Retinal pigment epithelial cell (primary cell): ENCODE results near the gene MID1.
"Not testable (repeated sequence)": the region's sequence is repeated elsewhere in the genome, so short reads cannot be mapped to it uniquely, and the experiment has no call there.

Experiments
- DNase-seq: peaks from one replicate; pipeline ENCODE4 v3.0.0-alpha.2; 2010; ENCODE audit warnings: low read depth
- H3K4me3 ChIP-seq: 2 replicates; pipeline ENCODE4 v1.5.1; 2011; ENCODE audit warnings: mild to moderate bottlenecking, low read length, control low read depth, moderate library complexity
- CTCF ChIP-seq: conservative IDR thresholded peaks from 2 replicates; pipeline ENCODE4 v1.5.1; 2011; ENCODE audit warnings: low read depth, low read length, control low read depth, inconsistent platforms

The MID1 gene

GRCh38 chrX:10607233-10607632 is 13.2 kb downstream of the MID1 start:
- no peak for TF ChIP-seq CTCF
- DNase-seq: no peak
- no peak overlapping the region for H3K4me3 ChIP-seq

- no peak for DNase-seq
- TF ChIP-seq CTCF: no peak
- no peak overlapping the region for H3K4me3 ChIP-seq
These were observed 16.8 kb downstream of the MID1 start for GRCh38 chrX:10603612-10604011.

- DNase-seq: no peak
- no peak for TF ChIP-seq CTCF
- H3K4me3 ChIP-seq: no peak overlapping the region
These were observed 17.7 kb downstream of the MID1 start for GRCh38 chrX:10602646-10603045.

- no peak for TF ChIP-seq CTCF
- H3K4me3 ChIP-seq: no peak overlapping the region
- no peak for DNase-seq
These were observed 19.9 kb downstream of the MID1 start for GRCh38 chrX:10600479-10600878.

GRCh38 chrX:10598540-10598939 is 21.8 kb downstream of the MID1 start:
- H3K4me3 ChIP-seq: no peak overlapping the region
- DNase-seq: no peak
- TF ChIP-seq CTCF: no peak

- no peak for DNase-seq
- peak; percentile 60 for TF ChIP-seq CTCF
These were observed 22.5 kb downstream of the MID1 start for GRCh38 chrX:10597871-10598270.

GRCh38 chrX:10591363-10592335 is 28.7 kb downstream of the MID1 start:
- no peak for DNase-seq
- no peak for TF ChIP-seq CTCF
- H3K4me3 ChIP-seq: no peak overlapping the region

More at GRCh38 chrX:10597871-10598270, 22.5 kb downstream of the MID1 start:
- H3K4me3 ChIP-seq: no peak overlapping the region

- DNase-seq, H3K4me3 ChIP-seq: not testable (repeated sequence)
These were observed 30.6 kb downstream of the MID1 start for GRCh38 chrX:10589787-10590186.
